Keratinocyte (primary cell): Measurements from ENCODE around the gene SFXN1. TPM values are rescaled to one million over a fixed set of nuclear protein-coding genes. Genes with fewer than 3 reads are reported as not detected.

Experiments used
- DNase-seq: peaks from one replicate; pipeline ENCODE4 v3.0.0-alpha.2; 2011; ENCODE audit warnings: low read depth, missing footprints, low spot score
- FAIRE-seq: peaks from 2 replicates; lab custom pipeline; 2011; peaks lifted over from hg19 to GRCh38; lab: Jason Lieb, UNC
- H2AFZ ChIP-seq: 2 replicates; pipeline ENCODE4 v1.6.0; 2012; ENCODE audit warnings: low read length, control low read depth, inconsistent platforms; ENCODE audit not compliant: control insufficient read depth
- H3K27ac ChIP-seq: 2 replicates; pipeline ENCODE4 v1.5.1; 2011; ENCODE audit warnings: low read length; ENCODE audit not compliant: control insufficient read depth, insufficient read depth
- H3K27me3 ChIP-seq: 3 replicates; pipeline ENCODE4 v1.6.0; 2011; ENCODE audit warnings: low read length; ENCODE audit not compliant: control insufficient read depth, insufficient read depth; ENCODE audit errors: extremely low read depth
- H3K36me3 ChIP-seq, 2 experiments: 2 replicates in 1 of 2; 3 replicates in 1 of 2; pipeline ENCODE4 v1.5.1; 2011; ENCODE audit warnings: low read length in 2 of 2, mild to moderate bottlenecking in 1 of 2; ENCODE audit not compliant: control insufficient read depth in 2 of 2, insufficient read depth in 2 of 2; ENCODE audit errors: extremely low read depth in 1 of 2
- H3K4me1 ChIP-seq: 3 replicates; pipeline ENCODE4 v1.5.1; 2011; ENCODE audit warnings: low read length; ENCODE audit not compliant: control insufficient read depth, insufficient read depth; ENCODE audit errors: extremely low read depth
- H3K4me2 ChIP-seq: 3 replicates; pipeline ENCODE4 v1.6.0; 2011; ENCODE audit warnings: low read depth, low read length; ENCODE audit not compliant: control insufficient read depth, insufficient read depth; ENCODE audit errors: extremely low read depth
- H3K4me3 ChIP-seq, 3 experiments: fragments of 200-600 bp in 1 of 3; sonication (generic) in 1 of 3; 2 replicates in 2 of 3; 3 replicates in 1 of 3; pipeline ENCODE4 v1.5.1; 2011 to 2016; ENCODE audit warnings: low read length in 3 of 3, mild to moderate bottlenecking in 3 of 3, control low read depth in 2 of 3, inconsistent platforms in 1 of 3, low read depth in 1 of 3, mixed read lengths in 1 of 3, mixed run types in 1 of 3, moderate library complexity in 1 of 3; ENCODE audit not compliant: control insufficient read depth in 2 of 3, insufficient read depth in 2 of 3; ENCODE audit errors: extremely low read depth in 1 of 3
- H3K79me2 ChIP-seq: 2 replicates; pipeline ENCODE4 v1.6.0; 2012; ENCODE audit warnings: low read length; ENCODE audit not compliant: control insufficient read depth, insufficient read depth
- H3K9ac ChIP-seq: 3 replicates; pipeline ENCODE4 v1.6.0; 2011; ENCODE audit warnings: low read length; ENCODE audit not compliant: control insufficient read depth, insufficient read depth; ENCODE audit errors: extremely low read depth
- H3K9me1 ChIP-seq: 3 replicates; pipeline ENCODE4 v1.6.0; 2011; ENCODE audit warnings: low read length; ENCODE audit not compliant: control insufficient read depth, insufficient read depth; ENCODE audit errors: extremely low read depth
- H3K9me3 ChIP-seq: 2 replicates; pipeline ENCODE4 v1.5.1; 2012; ENCODE audit warnings: low read depth, low read length; ENCODE audit not compliant: control insufficient read depth
- H4K20me1 ChIP-seq: 3 replicates; pipeline ENCODE4 v1.6.0; 2011; ENCODE audit warnings: low read length; ENCODE audit not compliant: control insufficient read depth, insufficient read depth; ENCODE audit errors: extremely low read depth
- CTCF ChIP-seq, 3 experiments: IDR thresholded peaks in 1 of 3; conservative IDR thresholded peaks in 1 of 3; optimal IDR thresholded peaks in 1 of 3; 2 replicates in 2 of 3; 3 replicates in 1 of 3; pipeline versions ENCODE3 to v1.5.1; 2011; ENCODE audit warnings: low read length in 3 of 3, mild to moderate bottlenecking in 3 of 3, moderate library complexity in 2 of 3, control low read depth in 1 of 3, inconsistent platforms in 1 of 3; ENCODE audit not compliant: insufficient read depth in 2 of 3; ENCODE audit errors: extremely low read depth in 1 of 3
- EZH2 ChIP-seq: IDR thresholded peaks from one replicate; pipeline ENCODE4 v1.6.1; 2012; ENCODE audit warnings: inconsistent platforms, mild to moderate bottlenecking, low read length, moderate library complexity
- dilution Hi-C: fragments of 300-500 bp; cut with MboI; formaldehyde crosslinking; loops from one replicate; pipeline ENCODE4 v1.7.0; 2020; ENCODE audit warnings: low sequenced_read_pairs; ENCODE audit not compliant: extremely low pct_ligation_motif_present
- polyA plus RNA-seq, 5 experiments: library from polyadenylated mRNA; depleted of rRNA in 3 of 5; stranded (reverse) in 3 of 5; stranded (forward) in 1 of 5; unstranded in 1 of 5; fragments of >200 nt; gene quantifications; 1 replicate in 1 of 5; 2 replicates in 3 of 5; 3 replicates in 1 of 5; pipeline versions ENCODE4 v1.2.1 to v1.2.3, GENCODE V29; 2011 to 2012; ENCODE audit warnings: missing spikeins in 2 of 5, low read depth in 1 of 5, low replicate concordance in 1 of 5

Gene SFXN1
- polyA plus RNA-seq, 1 donor (not counting 4 experiments of a cell fraction or from before 2014, with no cell fraction given): 80.8 TPM

- FAIRE-seq: no peak
- dilution Hi-C loops: no loop called here
- Histone ChIP-seq H3K4me2 (no peak overlapping the region), H4K20me1 (no peaks in the 10 kb centered on the region), H3K27ac (no peak overlapping the region), H2AFZ (no peak overlapping the region), H3K79me2 (no peaks in the 10 kb centered on the region), H3K36me3 (peaks cover 17 to 20% of the 10 kb centered on the region in 2 experiments), H3K4me1 (no peaks in the 10 kb centered on the region), H3K9me3 (no peaks in the 10 kb centered on the region), H3K4me3 (no peak overlapping the region), H3K9ac (no peak overlapping the region), H3K27me3 (no peaks in the 10 kb centered on the region), H3K9me1 (no peaks in the 10 kb centered on the region)
- DNase-seq: no peak
- no peak for TF ChIP-seq EZH2
- no peak for TF ChIP-seq CTCF (optimal IDR thresholded peaks at IDR 0.05 in 1 of 3, IDR thresholded peaks at IDR 0.05 in 1 of 3, conservative IDR thresholded peaks at IDR 0.05 in 1 of 3; ENCODE audit: extremely low read depth in 1 of 3, insufficient read depth in 2 of 3, low read length in 3 of 3)
Observed at GRCh38 chr5:175517824-175518450, 39.6 kb downstream of the SFXN1 start.

GRCh38 chr5:175519006-175519405 lies 40.6 kb downstream of the SFXN1 start:
- Histone ChIP-seq H3K36me3 (peaks cover 17 to 18% of the 10 kb centered on the region in 2 experiments), H3K9ac (no peak overlapping the region), H2AFZ (no peak overlapping the region), H3K9me1 (no peaks in the 10 kb centered on the region), H3K4me3 (no peak overlapping the region), H3K27me3 (no peaks in the 10 kb centered on the region), H3K79me2 (no peaks in the 10 kb centered on the region), H3K9me3 (no peaks in the 10 kb centered on the region), H3K27ac (no peak overlapping the region), H3K4me2 (no peak overlapping the region), H4K20me1 (no peaks in the 10 kb centered on the region), H3K4me1 (no peaks in the 10 kb centered on the region)
- dilution Hi-C loops: no loop called here
- no peak for TF ChIP-seq CTCF (optimal IDR thresholded peaks at IDR 0.05 in 1 of 3, IDR thresholded peaks at IDR 0.05 in 1 of 3, conservative IDR thresholded peaks at IDR 0.05 in 1 of 3; ENCODE audit: extremely low read depth in 1 of 3, insufficient read depth in 2 of 3, low read length in 3 of 3)
- TF ChIP-seq EZH2: no peak
- FAIRE-seq (no peak), DNase-seq (no peak)
